HG03565 (cell line): ENCODE results near the gene ADAMTS6.
"Not testable (repeated sequence)": the region's sequence is repeated elsewhere in the genome, so short reads cannot be mapped to it uniquely, and the experiment has no call there.

Experiments used
- ATAC-seq: cut with Tn5 transposase; IDR thresholded peaks from one replicate; pipeline ENCODE4 v1.9.1; 2021; ENCODE audit warnings: mild to moderate bottlenecking, moderate library complexity; ENCODE audit not compliant: unreplicated experiment

The ADAMTS6 gene

DNA sequence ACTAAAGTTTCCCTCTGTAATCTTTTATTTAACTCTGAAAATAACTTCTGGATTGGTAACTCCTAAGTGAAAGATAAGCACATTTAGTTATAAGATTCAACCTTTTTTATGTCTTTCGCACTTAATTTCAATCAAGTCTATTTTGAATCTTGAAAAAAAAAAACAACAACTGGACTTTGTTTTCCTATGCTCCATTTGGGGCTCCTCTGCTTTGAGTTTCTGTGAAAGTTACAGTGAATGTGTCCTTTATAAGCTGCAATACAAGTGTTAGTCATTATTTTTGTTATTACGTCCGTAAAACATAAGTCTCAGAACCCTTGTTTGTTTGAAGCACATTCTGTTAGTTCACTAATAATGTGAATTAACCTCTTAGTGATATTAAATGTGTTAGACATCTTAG lies 276.8 kb downstream of the ADAMTS6 start:
- no peak for ATAC-seq

DNA sequence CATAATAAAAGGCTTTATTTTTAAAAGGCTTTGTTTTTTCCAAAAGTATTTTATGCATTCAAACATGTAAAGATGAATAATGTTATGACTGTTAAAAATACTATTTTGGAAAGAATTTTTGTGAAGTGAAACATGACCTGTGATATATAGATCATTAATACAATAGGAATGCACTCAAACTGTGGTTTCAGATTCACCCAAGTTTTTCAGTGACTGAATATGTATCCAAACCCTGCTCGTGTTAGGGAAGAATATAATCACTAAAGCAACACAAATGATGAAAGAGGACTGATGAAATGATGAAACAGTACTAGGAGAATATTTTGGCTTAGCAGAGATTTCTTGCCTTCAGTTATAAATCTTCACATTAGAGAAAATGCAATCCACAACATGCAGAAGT lies 278.0 kb downstream of the ADAMTS6 start:
- no peak for ATAC-seq

DNA sequence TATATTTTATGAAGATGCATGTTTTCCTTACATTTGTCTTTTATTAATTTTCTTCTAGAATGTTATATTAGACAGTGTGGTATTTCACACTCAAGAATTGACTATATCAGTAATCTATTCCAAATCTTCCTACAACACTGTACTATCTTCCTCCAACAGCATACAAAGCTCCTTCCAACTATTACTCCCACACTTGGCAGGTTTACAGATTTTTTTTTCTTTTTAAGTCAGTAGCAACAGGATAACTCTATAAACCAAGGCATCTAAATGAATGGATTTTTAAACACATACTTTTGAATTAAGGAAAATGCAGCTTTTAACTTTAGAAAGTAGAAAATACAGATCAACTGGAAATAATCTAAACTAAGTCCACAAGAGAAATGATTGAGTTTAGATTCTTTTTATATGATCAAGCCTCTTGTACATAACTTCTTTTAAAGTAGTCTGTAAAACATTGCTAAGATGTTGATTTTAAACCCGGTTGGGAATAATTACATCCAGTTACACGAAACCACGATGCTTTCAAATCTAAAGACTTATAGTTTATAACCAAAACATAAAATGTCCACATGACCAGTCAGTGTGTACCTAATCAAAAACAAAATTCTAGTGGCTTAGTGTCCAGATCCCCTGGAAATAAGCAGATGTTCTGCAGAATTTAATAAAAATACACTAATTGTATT lies 281.6 kb downstream of the ADAMTS6 start:
- ATAC-seq, result no peak

DNA sequence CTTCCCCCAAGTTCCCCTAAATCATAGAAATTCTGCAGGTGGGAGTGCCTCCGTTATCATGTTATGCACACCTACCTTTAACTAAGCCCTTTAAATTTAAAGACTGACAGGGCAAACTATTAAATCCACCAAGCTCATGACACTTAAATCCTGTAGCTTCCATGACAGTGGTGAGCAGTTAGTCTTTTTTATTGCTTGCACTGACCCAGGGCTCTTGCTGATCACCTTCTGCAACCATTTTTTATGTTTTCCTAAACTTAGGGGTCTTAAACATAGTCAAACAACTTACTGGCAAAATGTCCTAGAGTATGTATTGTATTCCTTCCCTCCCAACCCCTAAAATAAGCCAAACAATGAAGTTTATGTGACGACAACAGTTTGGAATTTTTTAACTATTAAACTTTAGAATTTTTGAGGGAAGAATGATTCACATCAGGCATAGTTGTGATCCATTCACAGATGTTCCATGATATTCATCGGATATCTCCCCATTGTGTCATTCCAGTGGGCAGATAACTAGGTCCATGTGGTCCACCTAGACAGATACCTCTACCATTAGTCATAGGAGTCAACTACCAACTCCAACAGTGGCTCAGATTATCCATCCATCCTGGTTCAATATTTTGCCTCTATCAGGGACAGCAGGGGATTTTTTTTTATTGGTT lies 283.1 kb downstream of the ADAMTS6 start:
- no peak for ATAC-seq

DNA sequence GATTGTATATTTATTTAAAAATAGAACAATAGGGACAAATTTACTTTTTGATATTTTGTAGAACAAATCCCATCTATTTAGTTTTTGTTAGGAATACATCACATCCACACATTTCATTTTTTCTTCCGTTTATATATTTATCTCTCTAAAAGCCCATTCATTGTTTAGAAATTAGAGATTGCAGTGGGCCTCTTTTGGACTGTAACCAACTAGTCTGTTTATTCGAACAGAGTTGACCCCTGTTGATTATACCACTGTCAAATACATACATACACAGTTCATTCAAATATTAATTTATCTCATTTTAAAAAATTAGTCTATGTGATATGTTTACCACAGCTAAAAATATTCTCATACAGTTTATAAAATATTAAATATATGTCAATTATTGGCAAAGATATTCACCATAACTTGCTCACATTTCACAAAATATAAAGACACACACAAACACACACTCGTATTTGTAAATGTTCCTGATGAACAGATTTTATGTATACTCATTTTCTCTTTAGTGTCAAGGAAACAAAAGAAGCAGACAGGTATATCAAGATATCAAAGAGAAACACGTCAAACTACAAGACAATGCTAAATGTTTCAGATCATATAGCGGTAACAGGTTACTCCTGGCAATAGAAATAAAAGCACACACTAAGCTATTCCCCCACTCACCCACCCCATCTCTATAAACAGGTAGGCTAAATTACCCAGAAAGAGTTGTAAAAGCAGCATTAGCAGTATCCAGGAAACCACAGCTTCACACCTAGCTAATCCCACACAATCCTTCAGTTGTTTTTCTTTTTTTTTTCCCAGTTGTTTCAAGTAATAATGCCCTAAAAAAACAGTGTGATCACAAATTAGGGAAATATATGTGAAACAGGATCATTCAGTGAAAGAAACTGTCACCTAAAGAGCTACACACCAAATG lies 283.9 kb downstream of the ADAMTS6 start:
- ATAC-seq, result no peak

DNA sequence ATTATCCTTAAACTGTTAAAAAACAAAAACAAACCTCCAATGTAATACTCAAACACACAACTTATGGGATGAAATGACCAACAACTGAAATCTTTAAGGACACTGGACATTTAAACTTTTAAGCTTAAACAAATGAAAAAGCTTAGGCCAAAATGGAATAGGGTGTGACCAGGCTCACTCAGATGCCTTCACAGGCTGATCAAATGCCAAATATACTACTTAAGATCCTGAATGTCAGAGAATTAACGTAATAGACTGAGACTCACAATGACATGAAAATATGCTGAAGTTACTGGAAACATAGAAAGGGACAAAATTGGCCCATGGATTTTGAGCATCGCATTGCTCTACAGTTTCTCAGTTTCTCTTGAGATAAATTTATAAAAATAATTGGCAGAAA lies 286.8 kb downstream of the ADAMTS6 start:
- ATAC-seq, result no peak

DNA sequence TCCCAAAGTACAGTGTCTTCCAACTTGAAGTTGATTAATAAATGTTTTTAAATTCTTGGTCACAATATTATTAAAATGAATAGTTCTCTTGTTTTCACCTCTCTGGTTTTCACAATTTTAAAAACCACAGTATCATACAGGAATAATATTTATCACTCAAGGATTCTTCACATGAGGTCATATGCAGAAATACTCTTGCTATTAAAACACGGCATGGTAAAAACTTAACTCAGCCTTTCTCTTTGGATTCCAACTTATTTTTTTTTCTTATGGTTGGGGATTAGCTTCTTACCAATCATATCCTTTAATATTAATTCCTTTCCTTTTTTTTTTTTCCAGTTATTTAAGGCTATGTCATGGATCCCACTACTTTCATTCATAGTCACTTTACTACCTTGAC lies 289.4 kb downstream of the ADAMTS6 start:
- no peak for ATAC-seq

DNA sequence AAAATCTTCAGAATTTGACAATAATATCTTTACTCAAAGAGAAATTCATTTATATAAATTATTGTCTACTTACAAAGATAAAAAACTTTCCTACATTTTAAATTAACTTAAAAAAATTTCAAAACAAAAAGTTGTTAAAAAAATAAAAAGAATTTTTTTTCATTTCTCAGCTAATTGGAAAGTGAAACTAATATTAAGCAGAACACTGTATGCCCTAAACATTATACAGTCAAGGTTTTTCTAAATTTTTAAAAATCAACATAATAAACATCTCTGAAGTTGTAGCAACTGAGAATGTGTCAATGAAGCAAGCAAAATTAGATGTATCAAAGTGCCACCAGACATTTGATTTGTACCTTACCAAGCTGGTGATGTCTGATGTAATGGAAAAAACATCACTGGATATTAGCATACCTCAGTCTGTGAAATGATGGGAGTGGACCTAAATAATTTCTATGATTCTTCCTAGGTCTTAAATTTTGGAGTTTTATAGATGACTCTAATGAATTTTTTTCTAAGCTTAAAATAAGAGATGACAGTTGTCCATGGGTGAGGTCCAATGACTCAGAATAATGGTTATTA lies 290.1 kb downstream of the ADAMTS6 start:
- no peak for ATAC-seq

DNA sequence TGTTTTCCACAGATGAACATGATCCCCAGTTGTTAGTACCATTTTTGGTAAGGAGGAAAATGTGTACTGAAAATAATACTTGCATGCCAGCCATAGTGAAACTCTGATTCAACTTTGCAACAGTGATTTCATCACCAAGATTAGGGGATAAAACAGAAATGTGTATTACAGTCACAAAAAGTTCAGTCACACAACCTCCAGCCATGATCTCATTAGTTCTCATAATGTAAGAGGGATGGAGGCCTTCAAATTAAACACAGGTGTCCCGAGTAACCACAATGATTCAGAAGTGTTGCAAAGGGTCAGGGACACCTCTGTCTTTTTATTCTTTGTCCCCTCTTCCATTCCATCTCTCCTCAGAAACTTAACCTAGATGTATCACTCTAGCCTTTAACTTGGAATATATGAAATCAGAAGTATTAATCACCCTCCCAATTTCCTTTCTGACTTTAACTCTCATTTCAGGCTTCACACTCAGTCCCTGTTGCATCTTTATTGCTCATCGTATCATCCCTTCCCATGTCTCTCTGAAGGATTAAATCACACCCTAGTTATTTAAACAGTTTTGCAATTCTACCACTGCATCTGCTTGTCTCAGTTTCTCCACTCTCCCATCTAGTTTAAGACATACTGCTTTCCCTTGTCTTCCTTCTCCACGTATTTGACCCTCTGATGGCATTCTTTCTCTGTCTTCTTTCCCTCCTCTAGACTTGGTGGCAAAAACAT lies 291.2 kb downstream of the ADAMTS6 start:
- ATAC-seq, result peak; percentile 72

DNA sequence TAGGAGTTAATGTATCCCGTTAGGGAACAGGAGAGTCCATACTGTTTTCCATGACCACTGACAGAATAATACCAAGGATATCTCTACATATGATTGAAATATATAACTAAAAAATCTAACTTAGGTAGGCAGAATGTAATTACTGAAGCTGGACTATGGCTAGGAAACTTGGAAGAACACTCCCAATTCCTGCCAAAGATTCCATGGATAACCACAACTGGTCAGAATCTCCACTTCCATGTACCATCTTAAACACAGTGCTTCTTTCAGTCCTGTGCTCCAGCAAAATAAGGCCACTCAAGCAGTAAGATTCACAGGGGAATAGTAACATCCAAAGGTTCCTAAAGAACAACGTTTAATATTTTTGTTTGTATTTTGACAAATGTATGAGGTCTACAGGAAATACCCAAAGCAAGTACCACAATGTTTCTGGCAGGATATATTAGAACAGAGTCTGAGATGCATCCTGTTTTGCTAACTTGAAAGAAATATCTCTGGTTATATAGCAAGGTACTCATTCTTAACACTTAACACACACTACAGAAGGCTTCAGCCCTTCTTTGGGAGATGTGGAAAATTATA lies 295.0 kb downstream of the ADAMTS6 start:
- ATAC-seq, result no peak

DNA sequence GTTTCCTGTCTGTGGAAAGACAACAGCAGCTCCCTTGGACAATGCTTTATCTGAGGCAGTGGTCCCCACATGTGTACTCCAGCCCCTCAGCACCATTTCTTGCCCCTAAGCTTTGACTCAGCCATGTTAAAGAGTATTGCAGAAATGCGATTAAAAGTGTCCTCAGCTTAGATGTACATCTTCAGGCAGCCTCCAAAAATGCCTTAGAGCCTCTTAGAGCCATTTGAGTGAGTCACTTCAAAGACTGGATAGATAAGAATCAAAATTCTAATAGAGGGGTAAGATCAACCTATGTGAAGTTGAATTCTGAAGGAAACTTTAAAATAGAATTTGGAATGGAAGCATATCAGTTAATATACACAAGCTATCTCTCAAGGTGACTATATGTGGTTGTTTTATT lies 296.3 kb downstream of the ADAMTS6 start:
- no peak for ATAC-seq

DNA sequence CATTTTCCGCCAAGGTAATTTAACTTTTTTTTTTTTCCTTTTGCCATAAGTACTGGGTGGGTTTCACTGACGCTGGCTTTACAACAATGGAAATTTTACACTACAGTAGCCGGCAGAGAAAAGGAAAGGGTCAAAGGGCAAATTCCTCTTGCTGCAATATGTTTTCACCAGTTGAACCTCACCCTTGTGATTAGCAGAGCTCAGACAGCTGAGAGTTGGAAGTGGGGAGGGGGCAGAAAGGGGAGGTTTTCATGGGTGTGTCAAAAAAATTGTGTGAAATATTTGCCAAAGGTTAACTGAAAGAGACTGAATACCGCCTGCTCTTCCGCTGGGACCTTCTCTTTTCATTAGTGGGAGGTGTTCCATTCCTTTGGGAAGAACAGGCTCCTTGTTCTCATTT lies 296.9 kb downstream of the ADAMTS6 start:
- no peak for ATAC-seq

DNA sequence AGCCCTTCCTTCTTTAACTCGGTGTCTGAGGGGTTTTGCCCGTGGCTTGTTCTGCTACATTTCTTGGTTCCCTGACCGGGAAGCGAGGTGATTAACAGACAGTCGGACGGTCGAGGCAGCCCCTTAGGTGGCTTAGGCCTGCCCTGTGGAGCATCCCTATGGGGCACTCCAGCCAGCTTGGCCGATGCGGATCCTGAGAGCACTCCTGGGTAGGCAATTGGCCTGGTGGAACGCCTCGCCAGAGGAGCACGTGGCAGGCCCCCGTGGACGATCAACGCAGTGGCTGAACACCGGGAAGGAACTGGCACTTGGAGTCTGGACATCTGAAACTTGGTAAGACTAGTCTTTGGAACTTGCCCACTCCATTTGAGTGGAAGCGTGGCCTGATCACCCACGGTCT lies 307.5 kb downstream of the ADAMTS6 start:
- ATAC-seq, result not testable (repeated sequence)

DNA sequence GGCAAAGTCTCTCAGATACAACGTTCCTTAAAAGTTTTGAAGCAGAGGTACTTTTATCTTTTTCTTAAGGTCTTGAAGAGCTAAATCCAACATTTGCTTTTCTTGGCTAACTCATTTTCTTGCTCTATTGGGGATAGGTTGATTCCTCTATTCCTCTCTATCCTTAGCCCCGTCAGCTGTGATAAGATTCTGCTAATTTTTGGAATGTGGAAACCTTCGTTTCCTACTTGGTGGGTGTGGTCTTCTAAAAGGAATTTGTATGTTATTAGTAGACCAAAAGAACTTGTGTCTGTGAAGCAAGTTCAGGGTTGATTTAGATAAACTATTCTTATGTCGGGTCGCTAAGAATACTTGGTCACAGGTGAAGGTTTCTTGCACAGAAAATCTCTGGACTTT lies 308.6 kb downstream of the ADAMTS6 start:
- no peak for ATAC-seq

DNA sequence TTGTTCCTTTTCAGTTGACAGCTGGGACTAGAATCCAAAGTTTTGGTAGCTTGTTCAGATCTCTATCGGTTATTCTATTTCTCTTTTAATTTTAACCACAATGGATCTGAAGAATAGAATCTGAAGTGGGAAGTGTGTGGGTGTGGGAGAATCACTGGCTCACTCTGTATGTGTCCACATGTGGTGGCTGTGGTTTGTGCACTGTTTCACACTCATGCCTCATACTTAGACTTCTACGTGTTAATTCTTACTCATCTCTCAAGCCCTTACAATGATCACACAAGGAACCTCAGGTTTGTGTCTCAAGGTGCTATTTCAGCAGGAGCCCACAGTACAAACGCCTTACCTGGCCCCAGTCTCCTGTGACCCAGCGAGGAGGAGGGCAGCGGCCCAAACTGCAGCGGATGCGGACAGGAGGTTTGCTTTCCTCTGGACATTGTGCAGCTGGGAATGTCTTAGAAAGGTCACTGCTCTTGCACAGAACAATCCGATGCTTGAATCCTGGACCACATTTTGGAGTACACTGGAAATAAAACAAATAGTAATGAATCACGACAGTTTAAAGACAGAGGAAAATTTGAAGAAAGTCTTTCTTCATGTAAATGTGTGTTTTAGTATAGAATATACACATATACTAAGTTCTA lies 309.1 kb downstream of the ADAMTS6 start:
- peak; percentile 99 for ATAC-seq

DNA sequence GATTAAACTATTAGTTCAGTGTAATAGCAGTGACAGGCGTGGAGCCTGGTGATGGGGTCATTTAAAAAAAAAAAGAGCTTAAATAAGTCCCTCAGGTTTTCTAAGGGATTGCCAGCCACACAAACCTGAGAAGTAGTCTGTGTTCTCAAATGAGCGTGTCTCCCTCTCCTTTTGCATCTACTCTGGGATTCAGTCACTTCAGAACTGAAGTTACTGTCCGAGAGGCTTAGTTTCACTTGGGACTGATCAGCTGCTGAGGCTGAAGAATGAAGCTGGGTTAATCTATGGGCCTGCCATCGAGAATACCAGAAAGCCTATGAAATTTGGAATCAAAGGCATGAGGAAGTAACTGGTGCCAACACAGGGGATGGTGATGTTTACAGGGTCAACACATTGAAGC lies 310.1 kb downstream of the ADAMTS6 start:
- ATAC-seq, result no peak

DNA sequence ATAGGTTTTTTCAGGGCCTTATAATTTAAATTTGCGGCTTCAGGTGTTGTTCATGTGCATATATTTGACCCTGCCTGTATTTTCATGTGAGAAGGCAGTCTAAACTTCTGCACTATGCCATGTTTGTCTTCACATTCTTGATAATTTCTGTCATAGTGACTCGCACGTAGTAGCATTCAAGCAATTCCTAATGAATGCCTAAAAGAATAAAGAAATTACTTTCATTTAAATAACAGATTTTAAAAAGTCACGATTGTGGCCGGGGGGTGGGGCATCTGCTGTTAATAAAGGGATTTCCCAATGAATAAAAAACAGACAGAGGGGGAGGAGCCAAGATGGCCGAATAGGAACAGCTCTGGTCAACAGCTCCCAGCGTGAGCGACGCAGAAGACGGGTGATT lies 318.0 kb downstream of the ADAMTS6 start:
- no peak for ATAC-seq

DNA sequence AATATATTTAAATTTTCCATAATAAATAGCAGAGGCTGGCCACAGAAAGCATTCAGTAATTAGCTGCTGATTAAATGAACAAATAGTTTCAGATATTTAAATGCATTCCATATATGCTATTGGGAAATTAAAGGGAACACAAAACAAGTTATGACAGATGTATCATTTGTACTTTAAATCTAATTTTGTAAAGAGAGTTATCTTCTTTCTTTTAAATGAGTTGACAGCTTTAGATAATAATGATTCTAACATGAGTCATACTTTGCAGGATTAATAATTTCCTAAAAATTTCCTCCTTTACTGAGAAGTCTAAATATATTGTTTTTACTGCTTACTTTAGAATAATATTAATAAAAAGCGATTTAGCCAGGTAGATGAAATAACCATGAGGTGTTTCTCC lies 320.1 kb downstream of the ADAMTS6 start:
- no peak for ATAC-seq

DNA sequence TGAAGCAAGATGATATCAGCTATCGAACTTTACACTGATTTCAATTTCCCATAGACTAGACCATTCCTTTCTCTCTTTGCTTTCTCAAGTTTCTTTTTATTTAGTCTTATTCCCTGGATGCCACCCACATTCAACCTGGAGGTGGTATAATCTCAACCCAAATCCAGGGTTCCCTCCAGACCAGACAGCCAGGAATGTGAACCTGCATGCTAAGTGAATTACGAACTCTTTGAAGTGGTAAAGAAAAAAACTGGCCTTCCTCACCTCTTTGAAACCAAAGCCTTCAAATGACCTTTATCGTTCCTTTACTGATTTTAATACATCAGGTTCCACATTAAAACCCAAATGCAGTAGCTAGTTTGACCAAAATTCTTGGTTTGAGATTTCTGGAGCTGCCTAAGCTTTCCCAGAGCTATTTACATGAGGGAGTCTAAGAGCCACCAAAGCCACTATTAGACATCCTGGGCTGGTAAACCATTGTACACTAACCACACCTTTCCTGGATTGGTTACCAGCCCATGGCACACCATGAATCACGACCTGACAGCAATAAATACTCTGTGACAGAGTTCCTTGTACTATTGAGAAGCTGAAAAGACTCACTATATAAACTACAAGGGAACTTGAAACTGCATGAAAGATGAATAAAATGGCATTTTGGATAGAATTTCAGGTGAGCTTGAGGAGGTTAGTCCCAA lies 323.7 kb downstream of the ADAMTS6 start:
- no peak for ATAC-seq
